Hepatocyte (in vitro differentiated cells): ENCODE data around the gene PCDH9.

Experiments used
- EZH2 ChIP-seq: fragments of 200-600 bp; sonication (generic); IDR thresholded peaks from 2 replicates; pipeline ENCODE4 v1.6.1; 2016; ENCODE audit warnings: antibody characterized with exemption, mild to moderate bottlenecking, borderline replicate concordance
- TF ChIP-seq, protein P1 (sequence below): fragments of 200-600 bp; sonication (generic); IDR thresholded peaks from 2 replicates; pipeline ENCODE4 v1.5.1; 2016; ENCODE audit warnings: antibody characterized with exemption, mild to moderate bottlenecking; ENCODE audit not compliant: poor library complexity

DNA sequence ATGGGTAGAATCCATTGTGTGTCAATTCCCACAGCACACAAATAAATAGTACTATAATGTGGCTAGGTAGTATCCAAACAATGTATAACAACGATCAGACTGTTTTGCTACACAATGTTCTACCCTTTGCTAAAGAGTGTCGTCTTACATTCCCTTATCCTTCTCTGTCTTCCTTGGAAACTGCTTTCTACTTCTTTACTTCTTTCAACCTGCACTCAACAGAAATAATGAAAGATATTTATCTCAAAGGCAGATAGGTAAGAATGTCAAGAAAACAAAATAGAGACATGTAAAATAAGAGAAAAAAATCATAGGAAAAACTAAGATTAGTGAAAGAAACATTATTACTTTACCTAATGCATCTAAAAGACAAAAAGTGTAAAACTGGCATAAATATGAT is 814.7 kb downstream of the PCDH9 start:
- TF ChIP-seq, protein P1, sequence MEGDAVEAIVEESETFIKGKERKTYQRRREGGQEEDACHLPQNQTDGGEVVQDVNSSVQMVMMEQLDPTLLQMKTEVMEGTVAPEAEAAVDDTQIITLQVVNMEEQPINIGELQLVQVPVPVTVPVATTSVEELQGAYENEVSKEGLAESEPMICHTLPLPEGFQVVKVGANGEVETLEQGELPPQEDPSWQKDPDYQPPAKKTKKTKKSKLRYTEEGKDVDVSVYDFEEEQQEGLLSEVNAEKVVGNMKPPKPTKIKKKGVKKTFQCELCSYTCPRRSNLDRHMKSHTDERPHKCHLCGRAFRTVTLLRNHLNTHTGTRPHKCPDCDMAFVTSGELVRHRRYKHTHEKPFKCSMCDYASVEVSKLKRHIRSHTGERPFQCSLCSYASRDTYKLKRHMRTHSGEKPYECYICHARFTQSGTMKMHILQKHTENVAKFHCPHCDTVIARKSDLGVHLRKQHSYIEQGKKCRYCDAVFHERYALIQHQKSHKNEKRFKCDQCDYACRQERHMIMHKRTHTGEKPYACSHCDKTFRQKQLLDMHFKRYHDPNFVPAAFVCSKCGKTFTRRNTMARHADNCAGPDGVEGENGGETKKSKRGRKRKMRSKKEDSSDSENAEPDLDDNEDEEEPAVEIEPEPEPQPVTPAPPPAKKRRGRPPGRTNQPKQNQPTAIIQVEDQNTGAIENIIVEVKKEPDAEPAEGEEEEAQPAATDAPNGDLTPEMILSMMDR: no peak
- no peak for TF ChIP-seq EZH2
